Duodenal mucosa (tissue), 2 donors: ENCODE data around the gene TWIST2.
A peak's percentile ranks its signal among the peaks of the same experiment; 100 is the strongest.

Experiments used
- H3K27ac ChIP-seq: one replicate; pipeline ENCODE4 v1.7.0; 2013; ENCODE audit warnings: low read depth, low read length
- H3K27me3 ChIP-seq, 2 donors: one replicate each; pipeline ENCODE4 v1.7.0; 2013; ENCODE audit warnings: low read length in 2 of 2, control low read depth in 1 of 2; ENCODE audit not compliant: insufficient read depth in 2 of 2, control insufficient read depth in 1 of 2
- H3K36me3 ChIP-seq, 2 donors: one replicate each; pipeline ENCODE4 v1.7.0; 2013; ENCODE audit warnings: low read length in 2 of 2, control low read depth in 1 of 2; ENCODE audit not compliant: insufficient read depth in 2 of 2, control insufficient read depth in 1 of 2
- H3K4me1 ChIP-seq, 2 donors: one replicate each; pipeline ENCODE4 v1.7.0; 2013; ENCODE audit warnings: low read length in 2 of 2, control low read depth in 1 of 2; ENCODE audit not compliant: insufficient read depth in 2 of 2, control insufficient read depth in 1 of 2
- H3K4me3 ChIP-seq, 2 donors: one replicate each; pipeline ENCODE4 v1.7.0; 2013; ENCODE audit warnings: low read length in 2 of 2, low read depth in 1 of 2
- H3K9ac ChIP-seq, 2 donors: one replicate each; pipeline ENCODE4 v1.7.0; 2013; ENCODE audit warnings: low read length in 2 of 2, low read depth in 1 of 2
- H3K9me3 ChIP-seq, 2 donors: one replicate each; pipeline ENCODE4 v1.7.0; 2013; ENCODE audit warnings: low read length in 2 of 2, control low read depth in 1 of 2; ENCODE audit not compliant: control insufficient read depth in 1 of 2

TWIST2 gene

GRCh38 chr2:238848976-238849853, 1.3 kb downstream of the TWIST2 start:
- no peak overlapping the region for H3K27ac ChIP-seq
- no peaks in the 10 kb centered on the region for H3K36me3 ChIP-seq
- peak overlapping the region; percentile 21 to 55 for H3K4me3 ChIP-seq
- H3K4me1 ChIP-seq, result no peaks in the 10 kb centered on the region
- H3K9me3 ChIP-seq, result no peaks in the 10 kb centered on the region
- H3K27me3 ChIP-seq, result peaks cover 31 to 52% of the 10 kb centered on the region in 2 donors
- H3K9ac ChIP-seq, result no peak overlapping the region

DNA sequence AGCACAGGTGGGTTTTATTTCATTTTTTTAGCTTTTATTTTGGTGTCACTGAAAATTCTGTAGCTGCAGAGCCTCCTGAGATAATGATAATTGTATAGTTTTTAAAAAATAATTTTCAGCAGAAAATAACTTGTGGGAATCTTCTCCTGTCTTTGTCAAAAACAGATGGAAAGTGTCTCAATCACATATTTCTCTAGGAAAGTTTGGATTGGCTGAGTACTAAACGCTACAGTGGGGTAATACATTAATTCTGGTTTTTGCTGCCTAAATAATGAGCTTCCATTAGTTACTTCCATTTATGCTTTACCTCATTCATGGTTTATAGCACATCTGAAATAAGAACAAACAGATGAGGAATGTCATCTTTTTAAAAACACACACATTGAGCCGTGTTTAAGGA, 2.2 kb downstream of the TWIST2 start:
- H3K4me3 ChIP-seq, result no peak overlapping the region
- H3K4me1 ChIP-seq, result no peaks in the 10 kb centered on the region
- peaks cover 28 to 52% of the 10 kb centered on the region in 2 donors for H3K27me3 ChIP-seq
- H3K9me3 ChIP-seq, result no peaks in the 10 kb centered on the region
- H3K36me3 ChIP-seq, result no peaks in the 10 kb centered on the region
- H3K27ac ChIP-seq, result no peak overlapping the region
- H3K9ac ChIP-seq, result no peak overlapping the region

DNA sequence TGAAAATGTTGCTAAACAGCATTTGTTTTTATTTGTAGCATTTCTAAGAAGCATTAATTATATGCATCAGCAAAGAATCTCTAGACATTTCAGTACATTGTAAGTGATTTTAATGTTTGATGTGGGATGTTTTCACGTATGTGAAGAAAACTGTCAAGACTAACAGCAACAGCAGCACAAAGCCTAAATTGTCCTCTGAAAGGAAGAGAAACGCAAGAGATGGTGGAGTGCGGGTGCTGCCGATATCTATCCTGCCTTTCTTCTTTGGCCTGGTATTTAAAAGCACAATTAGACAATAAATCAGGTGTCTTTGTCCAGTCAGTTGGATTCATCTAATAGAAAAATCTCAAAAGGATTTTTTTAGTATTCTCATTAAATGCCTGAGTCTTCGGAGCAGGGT, 3.1 kb downstream of the TWIST2 start:
- no peak overlapping the region for H3K9ac ChIP-seq
- H3K9me3 ChIP-seq, result no peaks in the 10 kb centered on the region
- H3K4me1 ChIP-seq, result no peaks in the 10 kb centered on the region
- no peak overlapping the region for H3K4me3 ChIP-seq
- H3K36me3 ChIP-seq, result no peaks in the 10 kb centered on the region
- H3K27me3 ChIP-seq, result peaks cover 25 to 42% of the 10 kb centered on the region in 2 donors
- no peak overlapping the region for H3K27ac ChIP-seq

DNA sequence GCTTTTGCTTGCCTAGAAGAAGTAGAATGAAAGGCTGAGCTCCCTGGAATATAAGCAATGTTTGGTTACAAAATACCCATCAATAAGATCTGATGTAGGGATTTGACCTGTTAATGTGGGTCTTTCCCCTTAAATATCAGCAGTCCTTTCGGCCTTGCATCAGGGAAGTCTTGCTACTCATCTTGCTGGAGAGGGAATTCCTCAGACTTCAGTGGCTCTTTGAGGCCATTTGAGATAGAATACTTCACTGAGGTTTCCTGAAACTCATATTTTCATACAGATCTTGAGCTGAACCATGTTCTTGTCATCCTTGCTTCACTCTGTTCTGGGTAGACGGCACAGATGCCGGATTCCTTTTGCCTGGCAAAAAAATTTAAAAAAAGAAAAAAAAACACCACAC, 3.9 kb downstream of the TWIST2 start:
- peaks cover 24 to 35% of the 10 kb centered on the region in 2 donors for H3K27me3 ChIP-seq
- no peak overlapping the region for H3K9ac ChIP-seq
- H3K4me3 ChIP-seq, result no peak overlapping the region
- H3K4me1 ChIP-seq, result no peaks in the 10 kb centered on the region
- no peaks in the 10 kb centered on the region for H3K36me3 ChIP-seq
- no peaks in the 10 kb centered on the region for H3K9me3 ChIP-seq
- no peak overlapping the region for H3K27ac ChIP-seq

DNA sequence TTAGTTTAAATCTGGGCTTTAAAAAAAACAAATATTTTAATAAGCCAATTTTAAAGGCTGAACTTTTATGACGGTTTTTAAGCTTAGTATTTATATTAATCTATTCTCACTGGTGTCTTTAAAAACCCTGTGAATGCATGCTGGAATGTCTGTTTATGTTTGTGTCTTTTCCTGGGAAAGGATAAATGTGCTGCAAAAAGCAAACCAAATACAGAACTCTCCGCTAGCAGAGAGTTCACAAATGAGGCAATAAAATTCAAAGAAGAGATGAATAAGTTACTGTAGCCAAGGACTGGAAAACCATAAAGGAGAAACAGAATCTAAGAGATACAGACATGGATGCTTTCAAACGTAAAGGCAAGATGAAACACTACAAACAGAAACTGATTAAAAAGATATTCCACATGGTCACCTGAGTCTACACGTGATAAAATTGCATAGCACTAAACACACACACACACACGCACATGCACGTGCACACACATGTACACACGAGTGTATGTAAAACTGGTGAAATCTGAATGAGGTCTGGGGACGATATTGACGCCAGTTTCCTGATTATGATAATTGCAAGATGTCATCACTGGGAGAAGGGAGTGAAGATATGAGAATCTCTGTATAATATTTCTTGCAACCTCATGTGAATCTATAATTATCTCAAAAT, 4.5 kb downstream of the TWIST2 start:
- Histone ChIP-seq H3K36me3 (no peaks in the 10 kb centered on the region), H3K4me3 (no peak overlapping the region), H3K27me3 (peaks cover 24 to 30% of the 10 kb centered on the region in 2 donors), H3K9ac (no peak overlapping the region), H3K27ac (no peak overlapping the region), H3K9me3 (no peaks in the 10 kb centered on the region), H3K4me1 (no peaks in the 10 kb centered on the region)

DNA sequence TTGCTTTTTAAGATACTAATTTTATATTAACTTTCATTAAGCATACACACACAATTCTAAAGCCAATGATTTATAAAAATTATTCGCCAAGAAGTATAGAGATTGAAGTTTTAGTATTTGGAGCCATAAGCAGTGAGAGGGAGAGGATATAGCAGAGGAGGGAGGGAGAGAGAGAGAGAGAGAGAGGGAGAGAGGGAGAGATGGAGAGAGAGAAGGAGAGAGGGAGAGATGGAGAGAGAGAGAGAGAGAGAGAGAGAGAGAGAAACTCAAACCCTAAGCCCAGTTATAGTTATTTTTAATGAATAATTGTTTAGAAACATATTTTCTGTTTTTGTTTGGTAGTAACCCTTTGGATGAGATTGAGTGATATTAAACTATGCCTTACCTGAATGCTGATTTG, 5.3 kb downstream of the TWIST2 start:
- H3K9me3 ChIP-seq, result no peaks in the 10 kb centered on the region
- H3K36me3 ChIP-seq, result no peaks in the 10 kb centered on the region
- no peaks in the 10 kb centered on the region for H3K4me1 ChIP-seq
- no peak overlapping the region for H3K9ac ChIP-seq
- no peak overlapping the region for H3K27ac ChIP-seq
- peaks cover 22 to 30% of the 10 kb centered on the region in 2 donors for H3K27me3 ChIP-seq
- H3K4me3 ChIP-seq, result no peak overlapping the region

- Histone ChIP-seq H3K9ac (no peak overlapping the region), H3K9me3 (no peaks in the 10 kb centered on the region), H3K4me3 (no peak overlapping the region), H3K4me1 (no peaks in the 10 kb centered on the region), H3K36me3 (no peaks in the 10 kb centered on the region), H3K27me3 (peaks cover 19 to 25% of the 10 kb centered on the region in 2 donors), H3K27ac (no peak overlapping the region)
Measured at GRCh38 chr2:238853721-238854120, 5.8 kb downstream of the TWIST2 start.

DNA sequence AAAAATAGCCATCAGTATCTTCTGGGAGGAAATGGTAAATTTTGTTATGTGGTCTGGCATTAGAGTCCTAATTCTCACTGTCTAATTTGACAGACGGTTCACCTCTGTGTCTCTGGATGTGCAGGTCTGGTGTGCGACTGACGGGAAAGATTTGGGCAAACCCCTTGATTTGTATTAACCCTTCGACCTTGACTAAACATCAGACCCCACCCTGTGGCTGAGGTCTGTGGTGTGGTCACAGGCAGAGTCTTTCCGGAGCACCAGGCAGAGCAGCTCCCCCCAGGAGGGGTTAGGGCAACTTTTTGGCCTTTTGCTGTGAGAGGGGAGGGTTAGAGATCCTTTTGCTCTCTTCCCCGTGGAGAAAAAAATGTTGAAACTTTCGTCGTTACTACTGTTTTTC, 6.4 kb downstream of the TWIST2 start:
- Histone ChIP-seq H3K27ac (no peak overlapping the region), H3K4me1 (no peaks in the 10 kb centered on the region)

DNA sequence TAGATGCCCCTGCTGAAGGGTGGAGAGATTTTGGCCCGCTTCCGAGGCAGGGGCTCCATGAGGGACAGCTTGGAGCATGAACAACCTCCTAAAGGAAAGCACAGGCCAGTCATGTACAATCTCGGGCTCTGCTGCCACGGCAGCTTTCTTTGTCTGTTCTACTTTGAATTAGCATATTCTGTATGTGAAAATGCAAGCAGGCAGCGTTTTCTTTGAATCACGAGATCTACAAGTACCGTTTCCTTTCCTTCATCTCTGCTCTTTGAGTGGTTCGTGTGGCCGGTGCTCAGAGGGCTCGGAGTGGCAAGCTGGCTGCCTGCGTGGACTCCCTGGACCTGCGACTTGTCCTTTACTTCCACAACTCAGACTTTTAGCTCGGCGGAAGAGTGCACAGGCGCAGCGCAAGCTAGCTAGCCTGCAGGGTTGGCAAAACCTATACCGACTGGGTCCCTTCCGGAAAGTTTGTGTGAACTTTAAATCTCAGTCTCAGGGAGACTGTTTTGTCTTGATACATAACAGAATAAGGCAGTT, 6.9 kb downstream of the TWIST2 start:
- Histone ChIP-seq H3K27me3 (peaks cover 16 to 20% of the 10 kb centered on the region in 2 donors), H3K4me1 (no peaks in the 10 kb centered on the region), H3K9me3 (no peaks in the 10 kb centered on the region), H3K36me3 (no peaks in the 10 kb centered on the region), H3K27ac (no peak overlapping the region), H3K4me3 (no peak overlapping the region), H3K9ac (no peak overlapping the region)

More for the DNA sequence above, 6.4 kb downstream of the TWIST2 start:
- Histone ChIP-seq H3K4me3 (no peak overlapping the region), H3K27me3 (peaks cover 19 to 21% of the 10 kb centered on the region in 2 donors), H3K36me3 (no peaks in the 10 kb centered on the region), H3K9ac (no peak overlapping the region), H3K9me3 (no peaks in the 10 kb centered on the region)

DNA sequence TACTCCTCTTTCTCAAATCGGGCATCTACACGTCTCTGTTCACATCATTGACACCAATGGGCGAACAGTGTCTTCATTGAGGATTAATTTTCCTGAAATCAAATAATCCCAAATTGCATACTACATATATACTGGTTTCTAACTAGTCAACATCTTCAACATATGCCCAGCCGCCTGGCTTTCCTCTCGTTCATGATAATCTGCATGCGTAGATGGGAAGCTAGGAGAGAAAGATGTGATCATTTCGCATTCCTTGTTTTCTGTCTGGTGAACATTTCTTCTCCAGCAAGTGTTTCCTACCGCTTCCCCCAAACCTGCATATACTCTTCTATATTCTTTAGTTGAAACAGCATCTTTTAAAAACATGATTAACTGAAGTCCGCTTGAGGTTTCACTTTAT, 7.4 kb downstream of the TWIST2 start:
- H3K9ac ChIP-seq, result no peak overlapping the region
- no peaks in the 10 kb centered on the region for H3K9me3 ChIP-seq
- H3K27ac ChIP-seq, result no peak overlapping the region
- no peak overlapping the region for H3K4me3 ChIP-seq
- H3K27me3 ChIP-seq, result peaks cover 12 to 21% of the 10 kb centered on the region in 2 donors
- no peaks in the 10 kb centered on the region for H3K36me3 ChIP-seq
- no peaks in the 10 kb centered on the region for H3K4me1 ChIP-seq
